ENCODE measurements around the gene GABPA. TPM values are rescaled to one million over a fixed set of nuclear protein-coding genes. Genes with fewer than 3 reads are reported as not detected.
A peak's percentile ranks its signal among the peaks of the same experiment; 100 is the strongest.

GABPA gene
- total and polyA plus RNA-seq, 9 of the 15 experiments (the other 6 are each of a cell fraction or from before 2014, with no cell fraction given): 8.9 to 35.7 (median 22.8) TPM

DNA sequence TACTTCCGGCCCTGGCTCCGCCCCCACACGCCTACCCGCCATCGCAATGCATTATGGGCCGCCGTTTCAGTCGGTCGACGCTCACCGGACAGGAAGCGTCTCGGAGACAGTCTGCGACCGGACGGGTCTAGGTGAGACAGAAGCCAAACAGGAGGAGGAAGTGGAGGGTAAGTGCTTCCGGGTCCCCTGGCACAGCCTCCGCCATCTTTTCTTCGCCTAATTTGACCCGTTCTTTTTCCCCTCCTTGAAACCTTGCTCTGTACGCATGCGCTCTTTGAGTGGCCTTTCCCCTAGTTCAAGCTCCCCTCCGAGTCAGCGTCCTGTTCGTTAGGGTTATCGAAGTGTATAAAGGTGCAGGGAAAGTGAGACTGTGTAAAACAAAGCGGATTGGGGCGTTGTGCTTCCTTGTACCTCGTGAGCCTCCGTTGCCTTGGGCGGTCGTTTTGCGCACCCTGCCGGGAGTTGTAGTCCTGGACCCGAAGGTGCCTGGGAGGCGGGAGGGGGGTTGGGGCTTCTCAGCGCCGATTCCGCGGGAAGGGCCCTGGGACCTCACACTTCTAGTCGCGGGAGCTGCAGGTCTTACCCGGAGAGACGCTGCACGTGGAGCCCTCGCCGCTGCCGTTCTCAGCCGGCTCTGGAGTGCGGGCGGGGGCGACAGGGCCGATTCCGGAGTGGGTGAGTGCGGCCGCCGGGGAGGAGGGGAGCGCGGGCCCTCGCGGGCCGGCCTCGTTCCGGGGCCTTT is at the start of gene GABPA, which contains the start of gene ATP5PF (continued):
- TF ChIP-seq TAF1 (IDR thresholded peaks at IDR 0.05; ENCODE audit: control insufficient read depth, extremely low read depth, insufficient read depth, low read length, severe bottlenecking): peak; percentile 97
- TF ChIP-seq ZBTB1 (CRISPR knock-in tag; IDR thresholded peaks at IDR 0.05; ENCODE audit: borderline replicate concordance, low read depth): no peak
- TF ChIP-seq SRSF3 (IDR thresholded peaks at IDR 0.05; ENCODE audit: insufficient read depth, low read length): no peak
- no peak for TF ChIP-seq ZNF57 (CRISPR knock-in tag; IDR thresholded peaks at IDR 0.05)
- no peak; the same call in 1 of the 2 replicates for TF ChIP-seq DPF2 (IDR thresholded peaks at IDR 0.05)
- no peak for TF ChIP-seq SRF (CRISPR knock-in tag; IDR thresholded peaks at IDR 0.05)
- no peak for TF ChIP-seq CBX8 (IDR thresholded peaks at IDR 0.05; ENCODE audit: borderline replicate concordance, extremely low read depth, low read depth, low read length, poor library complexity, severe bottlenecking)
- TF ChIP-seq HOXB6 (CRISPR knock-in tag; IDR thresholded peaks at IDR 0.05; ENCODE audit: borderline replicate concordance): no peak
- peak; percentile 16 for TF ChIP-seq ZNF766 (CRISPR knock-in tag; conservative IDR thresholded peaks at IDR 0.05)
- peak; percentile 84 for TF ChIP-seq MGA (IDR thresholded peaks at IDR 0.05)
- 0 out of 2 replicates have a peak, but pooled peaks have one; percentile 20 for TF ChIP-seq ZNF224 (CRISPR knock-in tag; IDR thresholded peaks at IDR 0.05)
- peak; percentile 93 for TF ChIP-seq RBFOX2 (IDR thresholded peaks at IDR 0.05; ENCODE audit: low read depth, low read length)
- no peak for TF ChIP-seq TSC22D4 (tag; IDR thresholded peaks at IDR 0.05)
- TF ChIP-seq RBM17 (IDR thresholded peaks at IDR 0.05; ENCODE audit: borderline replicate concordance, low read depth, low read length): no peak
- TF ChIP-seq PURB (CRISPR knock-in tag; IDR thresholded peaks at IDR 0.05; ENCODE audit: low read depth): no peak
- no peak for TF ChIP-seq GABPA (tag; conservative IDR thresholded peaks at IDR 0.05; ENCODE audit: low read depth)
